ENCODE data around the gene TBC1D12.
"Not testable (repeated sequence)": the region's sequence is repeated elsewhere in the genome, so short reads cannot be mapped to it uniquely, and the experiment has no call there.

TBC1D12 gene

GRCh38 chr10:94402204-94402842 lies at the start of gene TBC1D12:
Gene TBC1D12, plus strand, starts transcription at chr10:94402541. Its CDS starts 73 bp downstream, at chr10:94402614.
- peak; percentile 83 for DNase-seq (ENCODE audit: low read depth in 2 of 2)

- DNase-seq (ENCODE audit: low read depth in 2 of 2), result no peak
These were observed 49.0 kb upstream of the TBC1D12 start for GRCh38 chr10:94353336-94353735.

- no peak for DNase-seq (ENCODE audit: low read depth in 2 of 2)
These were observed 46.5 kb upstream of the TBC1D12 start for GRCh38 chr10:94355841-94356240.

- no peak for DNase-seq (ENCODE audit: low read depth in 2 of 2)
These were observed 45.1 kb upstream of the TBC1D12 start for GRCh38 chr10:94357193-94357592.

DNA sequence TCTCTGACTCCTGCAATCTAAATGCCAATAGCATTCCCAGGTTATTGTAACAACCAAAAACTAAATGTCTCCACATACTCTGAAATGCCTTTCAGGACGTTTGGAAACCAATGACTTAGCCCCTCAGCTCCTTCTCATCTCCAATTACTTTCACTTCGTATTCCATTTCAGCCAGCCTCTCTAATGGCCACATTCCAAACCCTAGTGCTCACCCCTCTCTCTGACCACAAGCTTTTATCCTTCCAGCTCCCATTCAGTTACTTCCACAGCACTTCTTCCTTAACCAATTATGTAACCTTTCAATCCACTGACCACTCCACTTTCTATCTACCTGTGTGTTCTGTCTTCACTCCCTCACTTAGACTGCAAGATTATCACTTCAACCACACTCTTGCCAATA lies 43.9 kb upstream of the TBC1D12 start:
- DNase-seq (ENCODE audit: low read depth in 2 of 2), result peak; percentile 82 to 83

GRCh38 chr10:94361171-94361794 lies 41.1 kb upstream of the TBC1D12 start:
- no peak for DNase-seq (ENCODE audit: low read depth in 2 of 2)

- peak; percentile 79 to 83 for DNase-seq (ENCODE audit: low read depth in 2 of 2)
These were observed 39.7 kb upstream of the TBC1D12 start, which contains the start of gene NOC3L for GRCh38 chr10:94362360-94363250. Gene NOC3L, minus strand, starts transcription at chr10:94362939. Its CDS starts 101 bp downstream, at chr10:94362838.

GRCh38 chr10:94363251-94363565 lies 39.1 kb upstream of the TBC1D12 start:
- no peak for DNase-seq (ENCODE audit: low read depth in 2 of 2)

DNA sequence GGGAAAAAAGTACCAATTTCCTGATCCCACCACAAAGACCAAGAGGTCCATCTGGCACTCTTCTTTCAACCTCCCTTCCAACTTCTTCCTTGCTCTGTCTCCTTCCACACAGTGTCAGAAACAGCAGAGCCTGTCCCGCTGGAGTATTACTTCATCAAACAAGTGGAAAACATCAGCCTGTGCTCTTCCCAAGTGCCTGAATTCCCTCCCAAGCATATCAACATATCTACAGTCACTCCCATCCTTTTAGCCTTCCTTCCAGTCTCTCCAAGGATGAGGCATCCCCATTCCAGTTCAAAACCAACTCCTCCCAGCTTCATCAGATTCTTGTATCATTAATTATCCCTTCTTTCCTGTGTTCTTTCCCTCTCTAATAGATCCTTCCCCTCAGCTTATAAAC lies 37.9 kb upstream of the TBC1D12 start:
- no peak for DNase-seq (ENCODE audit: low read depth in 2 of 2)

DNA sequence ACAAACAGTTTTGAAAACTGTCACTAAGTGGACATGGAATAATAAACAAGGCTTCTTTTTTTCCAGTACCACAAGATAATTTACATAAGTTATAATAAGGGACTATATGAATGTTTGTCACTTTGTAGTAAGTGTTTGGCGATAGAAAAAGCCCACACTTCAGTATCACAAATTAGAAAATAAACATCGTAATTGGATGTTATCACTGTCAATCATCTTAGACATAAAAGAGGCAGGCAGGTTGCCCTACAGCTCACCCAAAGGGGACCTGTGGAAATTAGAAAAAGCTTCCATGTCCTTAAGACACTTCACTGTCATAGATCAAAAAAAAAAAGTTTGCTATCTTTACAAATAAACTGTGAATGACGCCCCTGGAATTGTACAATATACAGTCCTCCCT lies 36.0 kb upstream of the TBC1D12 start:
- no peak for DNase-seq (ENCODE audit: low read depth in 2 of 2)

DNA sequence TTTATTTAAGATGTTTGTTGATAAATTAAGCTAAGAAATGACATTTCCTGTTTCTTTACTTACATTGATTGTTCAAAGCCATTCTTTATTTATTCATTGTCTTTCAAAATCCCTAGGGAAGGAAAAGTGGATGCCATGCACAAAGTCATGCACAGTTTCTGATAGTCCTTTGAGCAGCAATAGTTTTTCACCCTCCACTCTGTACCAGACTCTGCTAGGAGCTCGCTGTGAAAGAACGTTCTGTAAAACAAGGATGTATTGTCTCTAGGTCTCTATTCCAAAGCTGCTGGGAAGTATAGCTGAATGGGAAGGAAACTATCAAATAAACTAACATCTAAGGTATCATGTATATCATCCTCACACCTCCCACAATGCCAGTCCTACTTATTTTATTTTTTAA lies 31.8 kb upstream of the TBC1D12 start:
- no peak for DNase-seq (ENCODE audit: low read depth in 2 of 2)

GRCh38 chr10:94375374-94375773 lies 27.0 kb upstream of the TBC1D12 start:
- DNase-seq (ENCODE audit: low read depth in 2 of 2), result no peak

DNA sequence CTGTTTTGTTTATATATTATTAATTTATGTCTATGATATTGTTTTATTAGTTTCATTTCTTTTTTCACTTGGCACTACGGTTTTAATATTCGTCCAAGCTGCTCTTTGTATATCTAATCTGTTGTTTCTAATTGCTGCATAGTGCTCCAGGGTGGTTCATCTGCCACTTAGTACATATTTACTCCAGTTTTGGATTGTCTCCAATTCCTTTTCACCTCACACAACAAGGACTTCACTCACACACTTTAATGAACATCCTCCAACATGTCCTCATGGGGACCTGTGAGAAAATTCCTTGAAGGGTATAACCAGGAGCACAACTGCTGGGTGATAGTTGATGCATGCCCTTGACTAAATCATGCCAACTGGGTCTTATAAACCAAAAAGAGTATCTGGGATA lies 25.5 kb upstream of the TBC1D12 start:
- no peak for DNase-seq (ENCODE audit: low read depth in 2 of 2)

GRCh38 chr10:94383530-94383929 lies 18.8 kb upstream of the TBC1D12 start:
- no peak for DNase-seq (ENCODE audit: low read depth in 2 of 2)

DNA sequence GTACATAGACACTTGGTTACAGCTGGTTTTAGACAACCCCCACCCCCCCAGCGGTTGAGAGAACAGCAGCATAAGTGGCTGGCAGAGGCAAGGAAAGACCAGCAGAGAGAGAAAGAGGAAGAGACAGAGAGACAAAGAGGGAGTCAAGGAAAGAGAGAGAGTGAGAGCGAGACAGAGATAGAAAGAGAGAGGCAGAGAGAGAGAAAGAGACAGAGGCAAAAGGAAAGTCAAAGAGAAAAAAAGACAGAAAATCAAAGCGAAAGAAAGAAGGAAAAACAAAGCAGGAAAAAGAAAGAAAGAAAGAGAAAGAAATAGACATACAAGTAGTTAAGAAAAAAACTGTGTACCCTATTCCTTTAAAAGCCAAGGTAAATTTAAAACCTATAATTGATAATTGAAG lies 16.6 kb upstream of the TBC1D12 start:
- DNase-seq (ENCODE audit: low read depth in 2 of 2), result not testable (repeated sequence)

DNA sequence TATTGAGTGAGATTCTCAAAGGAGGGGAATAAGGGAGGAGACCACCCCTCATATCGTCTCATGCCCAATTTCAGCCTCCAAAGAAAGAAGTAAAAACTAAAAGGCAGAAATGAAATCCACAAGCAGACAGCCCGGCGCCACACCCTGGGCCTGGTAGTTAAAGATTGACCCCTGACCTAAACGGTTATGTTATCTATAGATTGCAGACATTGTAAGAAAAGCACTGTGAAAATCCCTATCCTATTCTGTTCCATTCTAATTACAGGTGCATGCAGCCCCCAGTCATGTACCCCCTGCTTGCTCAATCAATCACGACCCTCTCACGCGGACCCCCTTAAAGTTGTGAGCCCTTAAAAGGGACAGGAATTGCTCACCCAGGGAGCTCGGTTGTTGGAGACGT lies 10.2 kb upstream of the TBC1D12 start:
- not testable (repeated sequence) for DNase-seq (ENCODE audit: low read depth in 2 of 2)

DNA sequence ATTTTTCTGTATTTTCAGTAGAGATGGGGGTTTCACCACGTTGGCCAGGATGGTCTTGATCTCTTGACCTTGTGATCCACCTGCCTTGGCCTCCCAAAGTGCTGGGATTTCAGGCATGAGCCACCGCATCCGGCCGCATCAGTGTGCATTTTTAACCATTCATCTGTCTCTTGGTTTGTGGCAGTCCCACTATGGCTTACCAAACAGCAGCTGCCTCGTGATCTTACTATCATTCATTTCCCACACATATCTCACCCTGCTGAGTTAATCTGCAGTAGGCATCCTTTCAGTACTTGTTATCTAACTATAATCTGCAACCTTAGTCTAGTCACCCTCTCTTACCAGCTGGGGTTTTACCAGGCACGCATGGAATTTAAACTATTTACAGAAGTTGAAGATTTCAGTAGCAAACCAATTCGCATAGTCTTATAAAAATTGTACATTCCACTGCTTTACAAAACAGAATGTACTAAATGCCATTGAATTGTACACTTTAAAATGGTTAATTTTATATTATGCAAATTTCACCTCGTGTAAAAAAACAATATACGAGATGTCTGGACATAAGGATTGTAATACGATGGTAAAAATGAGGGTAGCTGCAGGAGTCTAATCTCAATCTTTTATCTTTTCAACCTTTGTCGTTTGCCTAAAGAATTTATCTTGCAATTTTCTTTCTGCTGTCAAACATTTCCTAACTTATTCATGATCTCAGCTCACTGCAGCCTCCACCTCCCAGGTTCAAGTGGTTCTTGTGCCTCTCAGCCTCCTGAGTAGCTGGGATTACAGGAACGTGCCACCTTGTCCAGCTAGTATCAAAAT lies 4.6 kb upstream of the TBC1D12 start:
- no peak for DNase-seq (ENCODE audit: low read depth in 2 of 2)

DNA sequence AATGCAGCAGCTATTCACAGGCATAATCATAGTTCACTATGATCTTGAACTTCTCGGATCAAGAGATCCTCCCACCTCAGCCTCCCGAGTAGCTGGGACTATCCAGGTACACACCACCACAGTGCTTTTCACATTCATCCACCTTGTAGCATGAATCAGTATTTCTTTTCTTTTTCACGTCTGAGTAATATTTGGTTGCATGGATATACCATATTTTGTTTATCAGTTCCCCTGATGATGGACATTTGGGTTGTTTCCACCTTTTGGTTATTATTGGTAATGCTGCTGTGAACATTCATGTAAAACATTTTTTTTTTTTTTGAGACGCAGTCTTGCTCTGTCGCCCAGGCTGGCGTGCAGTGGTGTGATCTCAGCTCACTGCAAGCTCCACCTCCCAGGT lies 3.6 kb upstream of the TBC1D12 start:
- no peak for DNase-seq (ENCODE audit: low read depth in 2 of 2)

DNA sequence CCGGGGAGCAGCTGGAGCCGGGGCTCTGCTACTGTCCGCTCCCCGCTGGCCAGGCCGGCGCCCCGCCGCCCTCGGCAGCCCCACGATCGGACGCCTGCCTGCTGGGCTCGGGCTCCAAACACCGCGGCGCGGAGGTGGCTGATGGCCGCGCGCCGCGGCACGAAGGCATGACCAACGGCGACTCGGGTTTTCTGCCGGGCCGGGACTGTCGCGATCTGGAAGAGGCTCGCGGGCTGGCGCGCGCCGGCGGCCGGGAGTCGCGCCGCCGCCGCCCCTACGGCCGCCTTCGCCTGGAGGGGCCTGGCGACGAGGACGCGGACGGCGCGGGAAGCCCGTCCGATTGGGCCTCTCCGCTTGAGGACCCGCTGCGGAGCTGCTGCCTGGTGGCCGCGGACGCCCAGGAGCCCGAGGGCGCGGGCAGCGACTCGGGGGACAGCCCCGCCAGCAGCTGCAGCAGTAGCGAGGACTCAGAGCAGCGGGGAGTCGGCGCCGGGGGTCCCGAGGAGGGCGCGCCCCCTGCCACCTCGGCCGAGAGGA lies 570 bp downstream of the TBC1D12 start:
- no peak for DNase-seq (ENCODE audit: low read depth in 2 of 2)

- no peak for DNase-seq (ENCODE audit: low read depth in 2 of 2)
These were observed 1.3 kb downstream of the TBC1D12 start for GRCh38 chr10:94403380-94404213.

DNA sequence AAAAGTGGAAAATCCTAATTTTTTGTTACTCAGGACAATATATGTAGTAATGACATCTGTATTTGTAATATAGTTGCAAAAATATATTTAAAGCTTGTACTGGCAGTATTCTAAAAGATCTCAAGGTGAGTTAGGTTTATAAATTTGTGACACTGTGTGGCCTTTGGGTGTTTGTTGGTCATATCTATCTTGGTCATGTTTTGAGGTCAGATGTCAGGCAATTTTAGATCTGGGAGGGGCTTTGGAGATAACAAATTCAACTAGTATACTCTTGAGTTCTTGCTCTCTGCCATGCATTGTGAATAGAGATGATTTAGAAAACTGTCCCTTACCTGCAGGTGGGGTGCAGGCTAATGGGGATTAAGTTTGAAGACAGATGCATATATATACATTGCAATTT lies 3.1 kb downstream of the TBC1D12 start:
- no peak for DNase-seq (ENCODE audit: low read depth in 2 of 2)
